AML-193 (cell line): Measurements from ENCODE around the gene GNAI2.
"Not testable (repeated sequence)": the region's sequence is repeated elsewhere in the genome, so short reads cannot be mapped to it uniquely, and the experiment has no call there.

Experiments
- DNase-seq, 2 experiments: peaks; one replicate each; lab custom pipeline; 2025; lab: John Stamatoyannopoulos, UW

GNAI2 gene

GRCh38 chr3:50278123-50278879 is 42.3 kb downstream of the GNAI2 start:
- no peak for DNase-seq

GRCh38 chr3:50278880-50279224 is 42.8 kb downstream of the GNAI2 start, which contains the start of gene LSMEM2:
Gene LSMEM2, plus strand, starts transcription at chr3:50279087. Its CDS starts 27 bp downstream, at chr3:50279114.
- DNase-seq = no peak

DNA sequence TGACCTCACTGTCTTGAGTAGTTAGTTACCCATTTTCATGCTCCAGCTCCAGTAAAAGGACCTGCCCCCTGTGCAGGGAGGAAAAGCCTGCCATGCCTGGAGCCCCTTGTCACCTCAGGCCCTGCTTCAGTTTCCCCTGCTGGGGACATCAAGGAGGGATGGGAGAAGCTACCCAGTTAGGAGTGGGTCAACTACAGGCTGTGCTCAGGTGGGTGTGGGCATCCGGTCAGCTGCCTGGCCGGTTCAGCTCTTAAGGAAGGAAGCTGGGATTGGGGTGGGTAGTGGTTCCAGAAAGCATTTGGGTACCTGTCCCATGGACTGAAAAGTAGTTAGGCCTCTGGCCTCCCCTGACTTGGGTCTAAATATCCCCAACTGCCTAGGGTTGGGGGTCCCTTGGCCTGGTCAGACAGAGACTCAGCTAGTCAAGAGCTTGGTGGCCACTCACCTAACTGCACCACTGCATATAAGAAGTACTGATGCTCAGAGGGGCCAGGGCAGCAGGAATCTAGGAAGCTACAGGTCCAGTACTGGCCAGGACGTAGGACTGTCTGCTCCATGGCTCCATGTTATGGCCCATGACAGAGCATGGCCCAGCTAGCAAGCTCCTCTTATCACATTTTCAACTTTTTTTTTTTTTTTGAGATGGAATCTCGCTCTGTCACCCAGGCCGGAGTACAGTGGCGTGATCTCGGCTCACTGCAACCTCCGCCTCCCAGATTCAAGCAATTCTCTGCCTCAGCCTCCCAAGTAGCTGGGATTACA is 43.4 kb downstream of the GNAI2 start:
- DNase-seq = no peak

DNA sequence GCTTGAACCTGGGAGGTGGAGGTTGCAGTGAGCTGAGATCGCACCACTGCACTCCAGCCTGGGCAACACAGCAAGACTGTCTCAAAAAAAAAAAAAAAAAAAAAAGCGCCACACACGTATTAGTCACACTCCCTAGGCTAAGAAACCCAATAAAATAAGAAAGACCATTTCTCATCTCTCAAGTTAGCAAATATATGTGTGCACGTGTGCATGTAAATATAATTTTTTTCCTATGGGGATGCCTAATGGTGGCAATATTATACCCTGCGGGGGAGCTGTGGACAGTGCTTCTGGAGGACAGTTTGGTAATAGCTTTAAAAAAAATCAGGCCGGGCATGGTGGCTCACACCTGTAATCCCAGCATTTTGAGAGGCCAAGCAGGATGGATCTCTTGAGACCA is 48.1 kb downstream of the GNAI2 start:
- DNase-seq = not testable (repeated sequence)

DNA sequence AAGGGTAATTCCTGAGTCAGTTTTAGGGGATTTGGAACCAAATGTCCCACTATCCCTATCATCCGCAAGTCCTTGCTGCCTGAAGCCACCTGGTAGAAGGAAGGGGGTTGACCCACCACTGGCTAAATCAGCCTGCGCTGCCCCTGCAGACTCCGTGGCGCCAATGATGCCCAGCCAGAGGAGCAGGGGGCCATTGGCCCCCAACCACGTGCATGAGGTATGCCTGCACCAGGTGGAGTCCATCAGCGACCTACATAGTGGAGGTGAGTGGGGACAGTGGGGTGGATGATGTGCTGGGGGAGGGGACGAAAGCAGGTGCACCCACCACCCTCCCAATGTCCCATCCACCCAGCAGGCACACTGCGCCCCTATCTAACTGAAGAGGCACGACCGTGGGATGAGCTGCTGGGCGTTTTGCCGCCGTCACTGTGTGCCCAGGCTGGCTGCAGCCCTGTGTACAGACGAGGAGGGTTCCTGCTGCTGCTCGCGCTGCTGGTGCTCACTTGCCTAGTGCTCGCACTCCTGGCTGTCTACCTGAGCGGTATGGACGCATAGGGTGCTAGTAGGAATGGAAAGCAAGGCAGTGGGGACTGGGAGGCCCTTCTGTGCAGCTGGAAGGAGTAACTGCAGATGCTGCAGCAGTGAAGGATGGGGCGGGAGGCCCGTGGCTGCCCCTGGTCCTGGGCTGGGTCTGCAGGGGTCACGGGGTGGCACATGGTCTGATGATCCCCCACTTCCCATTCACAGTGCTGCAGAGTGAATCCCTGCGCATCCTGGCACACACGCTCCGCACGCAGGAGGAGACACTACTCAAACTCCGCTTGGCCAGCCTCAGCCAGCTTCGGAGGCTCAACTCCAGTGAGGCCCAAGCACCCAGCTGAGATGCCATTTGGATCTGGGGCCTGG is 50.6 kb downstream of the GNAI2 start:
- no peak for DNase-seq

DNA sequence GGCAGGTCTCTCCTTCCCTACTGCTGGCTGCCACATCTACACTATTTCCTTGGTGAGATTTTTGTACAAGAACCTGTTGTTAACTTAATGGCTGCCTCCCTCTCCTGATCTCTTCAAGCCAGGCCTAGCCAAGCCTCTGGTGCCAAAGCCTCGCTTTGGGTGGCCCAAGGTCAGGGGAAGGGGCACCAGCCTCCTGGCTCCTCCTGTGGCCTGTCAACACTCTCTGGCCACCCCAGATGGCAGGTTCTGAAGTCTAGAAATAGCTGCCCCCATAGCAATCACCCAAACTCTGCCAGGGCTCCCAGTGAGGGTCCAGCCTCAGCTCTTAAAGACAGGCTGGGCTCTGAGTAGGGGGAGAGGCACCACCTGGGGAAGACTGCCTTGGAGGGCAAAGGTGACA is 51.3 kb downstream of the GNAI2 start:
- no peak for DNase-seq

DNA sequence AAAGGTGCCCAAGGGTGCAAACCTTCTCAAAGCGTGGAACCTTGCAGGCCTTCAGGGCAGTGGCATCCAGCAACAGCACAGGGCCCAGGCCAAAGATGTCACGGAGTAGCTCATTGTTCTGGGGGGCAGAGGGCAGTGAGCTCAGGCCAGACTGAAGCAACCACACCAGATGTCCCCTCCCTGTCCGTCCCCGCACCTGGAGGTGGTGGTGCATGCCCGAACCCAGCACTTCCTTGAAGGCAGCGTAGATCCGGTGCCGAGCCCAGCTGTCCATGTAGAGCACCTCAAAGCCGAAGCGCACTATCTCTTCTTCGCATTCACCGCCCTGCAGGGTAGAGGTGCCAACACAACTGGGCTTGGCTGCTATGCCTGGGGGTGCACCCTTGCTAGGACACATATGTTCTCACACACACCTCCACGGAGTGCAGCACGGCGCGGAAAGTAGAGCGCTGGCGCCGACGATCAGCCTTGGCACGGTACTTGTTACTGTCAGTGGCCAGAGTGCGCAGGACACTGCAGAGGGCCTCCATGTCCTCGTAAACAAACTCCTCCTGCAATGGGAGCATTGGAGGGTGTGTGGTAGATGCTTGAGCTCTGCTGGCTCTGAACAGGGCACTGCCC is 52.5 kb downstream of the GNAI2 start:
- DNase-seq = no peak

GRCh38 chr3:50289130-50289529 is 53.1 kb downstream of the GNAI2 start:
- DNase-seq = no peak

DNA sequence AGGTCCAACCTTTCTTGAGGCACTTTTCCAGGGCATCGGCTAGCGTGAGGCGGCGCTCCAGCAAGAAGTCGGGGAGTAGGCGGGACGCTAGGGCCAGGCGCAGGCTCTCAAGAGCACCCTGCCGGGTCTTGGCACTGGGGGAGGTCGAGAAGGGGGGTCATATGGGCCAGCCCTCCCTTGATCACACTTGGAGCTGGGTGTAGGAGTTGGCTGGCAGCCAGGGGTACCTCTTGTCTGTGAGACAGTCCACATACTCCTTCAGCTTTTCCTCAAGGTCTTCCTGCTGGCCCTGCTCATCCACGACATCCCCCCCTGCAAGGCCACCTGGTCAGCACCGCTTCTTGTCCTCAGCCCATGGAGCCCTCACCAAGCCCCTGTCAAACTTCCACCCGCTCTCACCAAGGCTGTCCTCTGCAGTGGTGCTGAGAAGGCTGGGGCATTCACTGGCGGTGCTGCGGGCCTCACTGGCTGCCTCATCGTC is 54.2 kb downstream of the GNAI2 start:
- DNase-seq = no peak

DNA sequence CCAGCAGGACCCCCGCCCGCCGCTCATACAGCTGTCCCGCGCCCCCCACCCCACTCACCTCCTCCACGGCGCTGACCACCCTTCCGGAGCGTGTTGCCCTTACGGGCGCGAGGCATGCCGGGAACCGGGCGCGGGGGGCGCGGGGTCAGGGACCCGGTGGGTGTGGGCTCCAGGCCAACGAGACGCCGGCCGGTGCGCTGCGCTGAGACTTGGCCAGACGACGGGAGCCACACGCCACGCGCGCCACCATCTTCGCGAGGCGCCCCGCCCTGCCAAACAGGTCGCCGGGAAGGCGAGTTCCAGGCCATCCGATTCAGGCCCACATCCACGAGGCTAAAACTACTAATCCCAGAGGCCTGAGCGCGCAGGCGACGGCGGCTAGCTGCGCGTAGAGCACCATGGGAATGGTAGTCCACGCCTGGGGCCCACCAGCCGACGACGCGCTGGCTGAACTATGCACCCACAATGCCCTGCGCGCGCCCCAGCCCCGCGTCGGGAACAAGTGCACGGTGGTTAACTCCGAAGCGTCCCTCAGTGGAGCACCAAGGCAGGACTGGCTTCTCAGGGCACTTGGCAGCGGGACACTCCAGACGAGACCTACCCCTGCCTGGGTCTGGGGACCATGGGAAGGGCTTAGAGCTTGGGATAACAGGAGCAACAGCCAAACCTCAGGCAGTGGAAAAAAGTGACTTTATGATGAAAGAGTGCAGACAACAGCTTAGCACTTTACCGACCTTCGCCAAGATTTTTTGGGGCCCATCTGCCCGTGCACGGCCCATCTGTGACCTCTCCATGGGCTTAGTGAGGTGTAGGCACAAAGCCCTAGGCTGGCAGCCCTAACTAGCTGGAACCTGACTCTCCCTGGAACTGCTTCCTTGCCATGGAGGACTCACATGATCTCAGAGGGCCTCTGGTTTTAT is 56.4 kb downstream of the GNAI2 start, which contains the start of gene IFRD2:
Gene IFRD2 (minus strand): TSS at position 271 of the 920 bp plus-strand sequence. CDS start 155 bp downstream, at position 116.
- peak; percentile 99 for DNase-seq

DNA sequence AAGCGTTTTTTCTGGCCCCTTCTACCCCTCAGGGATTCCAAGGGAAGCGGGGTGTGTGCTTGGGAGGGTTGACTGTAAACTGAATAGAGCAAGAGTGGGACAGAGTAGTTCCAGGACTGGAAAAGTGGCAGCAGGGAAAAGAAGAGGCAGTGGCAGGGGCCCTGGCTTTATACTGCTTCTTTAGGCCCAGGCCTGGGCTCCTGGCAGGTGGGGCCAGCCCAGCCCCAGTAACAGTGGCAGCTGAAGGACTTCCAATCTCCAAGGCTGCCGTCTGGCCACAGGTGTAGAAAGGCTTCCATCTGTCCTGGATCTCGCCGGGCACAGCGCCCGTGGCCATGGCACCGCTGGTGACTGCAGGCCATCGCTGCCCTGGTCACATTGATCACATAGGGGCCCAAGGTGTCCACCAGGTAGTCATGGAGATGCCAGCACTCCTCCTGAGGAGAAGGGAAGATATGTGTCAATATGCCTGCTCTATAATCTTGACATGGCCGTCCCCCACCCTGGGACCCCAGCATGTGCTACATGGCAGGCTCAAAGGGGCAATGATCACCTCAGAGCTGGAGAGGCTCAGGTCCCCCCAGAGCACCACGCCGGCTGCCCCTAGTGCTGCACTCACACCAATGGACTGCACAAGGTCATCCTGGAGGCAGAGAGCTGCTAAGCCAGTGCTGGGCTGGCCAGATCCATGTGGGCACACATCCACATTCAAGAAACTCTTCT is 57.2 kb downstream of the GNAI2 start:
- DNase-seq = no peak

GRCh38 chr3:50294089-50294488 is 58.1 kb downstream of the GNAI2 start:
- no peak for DNase-seq

GRCh38 chr3:50294492-50295403 is 58.7 kb downstream of the GNAI2 start:
- DNase-seq = no peak

- DNase-seq = no peak
Measured at GRCh38 chr3:50295553-50296431, 59.8 kb downstream of the GNAI2 start.

DNA sequence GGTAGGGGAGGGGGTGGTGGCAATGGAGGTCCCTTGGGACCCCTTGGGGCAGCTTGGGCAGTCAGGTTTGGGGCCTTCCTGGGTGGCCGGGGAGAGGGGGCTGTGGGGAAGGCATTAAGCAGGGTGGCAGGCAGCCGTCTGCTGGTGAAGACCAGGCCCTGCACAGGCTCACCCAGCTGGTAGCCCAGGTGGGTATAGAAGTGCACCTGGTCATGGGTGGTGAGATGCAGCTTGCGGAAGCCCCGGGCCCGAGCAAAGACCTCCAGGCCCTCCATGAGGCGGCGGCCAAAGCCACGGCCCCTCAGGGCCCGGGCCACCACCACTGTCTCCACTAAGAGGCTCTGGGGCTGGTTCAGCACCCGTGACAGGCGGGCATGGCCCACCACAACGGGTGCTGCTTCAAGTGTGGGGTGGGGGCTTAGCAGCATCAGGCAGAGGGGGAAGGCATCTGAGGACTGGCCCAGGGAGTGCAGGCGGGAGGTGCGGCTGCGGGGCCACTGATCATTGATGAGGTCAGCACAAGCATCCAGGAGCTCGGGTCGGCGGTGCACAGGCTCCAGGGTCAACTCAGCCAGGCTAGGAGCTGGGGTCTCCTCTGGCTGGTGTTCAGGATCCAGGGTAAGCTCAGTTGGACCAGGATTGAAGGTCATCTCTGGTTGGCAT is 60.8 kb downstream of the GNAI2 start:
- no peak for DNase-seq

DNA sequence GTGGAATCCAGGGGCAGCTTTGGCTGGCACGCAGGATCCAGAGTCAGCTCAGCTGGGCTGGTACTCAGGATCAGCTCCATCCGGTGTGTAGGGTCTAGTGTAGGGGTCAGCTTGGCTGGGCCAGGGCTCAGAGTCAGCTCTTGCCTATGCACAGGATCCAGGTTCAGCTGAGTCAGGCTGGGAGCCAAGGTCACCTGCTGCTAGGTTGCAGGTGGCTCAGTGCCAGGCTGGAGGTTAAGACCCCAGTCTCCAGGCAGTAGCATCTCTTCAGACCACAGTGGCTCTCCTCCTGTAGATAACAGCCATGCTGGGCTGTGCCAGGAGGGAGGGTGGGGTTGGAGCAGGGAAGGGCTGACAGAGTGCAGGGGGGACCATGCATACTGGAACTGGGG is 61.4 kb downstream of the GNAI2 start:
- DNase-seq = no peak
